Transverse colon (tissue), 4 donors: ENCODE data around the gene APIP. TPM values are rescaled to one million over a fixed set of nuclear protein-coding genes. Genes with fewer than 3 reads are reported as not detected.

Source experiments
- DNase-seq: peaks from one replicate; pipeline ENCODE4 v3.0.0-alpha.2; 2019
- H3K27ac ChIP-seq, 4 donors: fragments of 200-600 bp; sonication (generic); 2 replicates each; pipeline ENCODE4 v1.5.1; 2016 to 2018; ENCODE audit warnings: inconsistent platforms in 4 of 4
- H3K27me3 ChIP-seq: fragments of 200-600 bp; sonication (generic); 2 replicates; pipeline ENCODE4 v1.5.1; 2017; ENCODE audit warnings: inconsistent platforms
- H3K36me3 ChIP-seq, 4 donors: fragments of 200-600 bp; sonication (generic); 2 replicates each; pipeline ENCODE4 v1.5.1; 2017 to 2019; ENCODE audit warnings: inconsistent platforms in 4 of 4
- H3K4me1 ChIP-seq, 4 donors: fragments of 200-600 bp; sonication (generic); 2 replicates each; pipeline ENCODE4 v1.5.1; 2017 to 2020; ENCODE audit warnings: inconsistent platforms in 4 of 4
- H3K4me3 ChIP-seq, 4 donors: fragments of 200-600 bp; sonication (generic); 1 replicate in 1 of 4; 2 replicates in 3 of 4; pipeline versions ENCODE4 v1.5.1 to v1.6.1; 2017 to 2019; ENCODE audit warnings: inconsistent platforms in 4 of 4
- H3K9me3 ChIP-seq, 2 donors: fragments of 200-600 bp; sonication (generic); 2 replicates each; pipeline ENCODE4 v1.5.1; 2017 to 2019; ENCODE audit warnings: inconsistent platforms in 2 of 2
- EP300 ChIP-seq: sonication (generic); formaldehyde crosslinking; IDR thresholded peaks from one replicate; pipeline ENCODE4 v1.6.1; 2017; ENCODE audit warnings: antibody characterized with exemption, low read depth
- POLR2A ChIP-seq: fragments of 450-650 bp; IDR thresholded peaks from one replicate; pipeline ENCODE4 v1.6.1; 2016; ENCODE audit warnings: antibody characterized with exemption, mild to moderate bottlenecking, moderate library complexity
- POLR2AphosphoS5 ChIP-seq, 3 donors: sonication (generic); formaldehyde crosslinking; IDR thresholded peaks; one replicate each; pipeline ENCODE4 v1.6.1; 2016; ENCODE audit warnings: antibody characterized with exemption in 3 of 3
- WGBS, 2 donors: methylation state at CpG; one replicate each; pipeline ENCODE4 v1.1.5; 2018; ENCODE audit warnings: low coverage in 1 of 2; 5-methylcytosine and 5-hydroxymethylcytosine counted together
- in situ Hi-C, 4 donors: fragments of 200-750 bp; cut with MboI; loops; one replicate each; pipeline versions ENCODE4 v1.15.0 to v1.15.1; 2017; ENCODE audit warnings: low sequenced_read_pairs in 3 of 4, low pct_ligation_motif_present in 1 of 4, low pct_unique_long_range_greater_than_20kb in 1 of 4
- intact Hi-C: fragments of 100-400 bp; cut with DNase I; formaldehyde crosslinking; loops from one replicate; pipeline ENCODE4 v1.15.1; 2023; ENCODE audit warnings: low total_unique reads
- total RNA-seq, 4 donors: library from RNA; depleted of rRNA; stranded (reverse); fragments of >200 nt; gene quantifications; one replicate each; pipeline ENCODE4 v1.1.0, GENCODE V29; 2016
- TF ChIP-seq, protein P1 (sequence below), 5 experiments: fragments of 200-600 bp in 3 of 5; fragments of 450-650 bp in 2 of 5; sonication (generic) in 3 of 5; IDR thresholded peaks; 1 replicate in 2 of 5; 2 replicates in 3 of 5; pipeline ENCODE4 v1.5.1; 2016 to 2017; ENCODE audit warnings: antibody characterized with exemption in 5 of 5, inconsistent platforms in 3 of 5, mild to moderate bottlenecking in 2 of 5, moderate library complexity in 1 of 5

APIP gene
- total RNA-seq, 4 donors from 2014 or later = 9.2 to 44.3 (median 14.6) TPM

DNA sequence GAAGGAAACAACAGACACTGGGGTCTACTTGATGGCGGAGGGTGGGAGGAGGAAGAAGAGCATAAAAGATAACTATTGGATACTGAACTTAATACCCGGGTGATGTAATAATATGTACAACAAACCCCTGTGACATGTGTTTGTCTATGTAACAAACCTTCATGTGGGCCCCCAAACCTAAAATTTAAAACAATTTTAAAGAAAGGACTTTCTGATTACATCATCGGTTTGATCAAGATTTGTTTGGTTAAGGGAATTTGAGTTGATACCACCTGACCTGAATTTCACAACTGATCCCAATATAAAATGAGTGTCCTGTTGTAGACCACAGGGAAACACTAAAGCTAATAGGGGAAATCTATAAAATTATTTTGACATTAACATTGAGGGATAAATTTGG is 34.3 kb downstream of the APIP start:
- WGBS, 2 donors = 95 to 96% methylated on average over 3 of the region's 3 CpGs
- TF ChIP-seq, protein P1, sequence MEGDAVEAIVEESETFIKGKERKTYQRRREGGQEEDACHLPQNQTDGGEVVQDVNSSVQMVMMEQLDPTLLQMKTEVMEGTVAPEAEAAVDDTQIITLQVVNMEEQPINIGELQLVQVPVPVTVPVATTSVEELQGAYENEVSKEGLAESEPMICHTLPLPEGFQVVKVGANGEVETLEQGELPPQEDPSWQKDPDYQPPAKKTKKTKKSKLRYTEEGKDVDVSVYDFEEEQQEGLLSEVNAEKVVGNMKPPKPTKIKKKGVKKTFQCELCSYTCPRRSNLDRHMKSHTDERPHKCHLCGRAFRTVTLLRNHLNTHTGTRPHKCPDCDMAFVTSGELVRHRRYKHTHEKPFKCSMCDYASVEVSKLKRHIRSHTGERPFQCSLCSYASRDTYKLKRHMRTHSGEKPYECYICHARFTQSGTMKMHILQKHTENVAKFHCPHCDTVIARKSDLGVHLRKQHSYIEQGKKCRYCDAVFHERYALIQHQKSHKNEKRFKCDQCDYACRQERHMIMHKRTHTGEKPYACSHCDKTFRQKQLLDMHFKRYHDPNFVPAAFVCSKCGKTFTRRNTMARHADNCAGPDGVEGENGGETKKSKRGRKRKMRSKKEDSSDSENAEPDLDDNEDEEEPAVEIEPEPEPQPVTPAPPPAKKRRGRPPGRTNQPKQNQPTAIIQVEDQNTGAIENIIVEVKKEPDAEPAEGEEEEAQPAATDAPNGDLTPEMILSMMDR (IDR thresholded peaks at IDR 0.05) = no peak
- no peak for TF ChIP-seq EP300
- TF ChIP-seq POLR2A = no peak
- no peak for TF ChIP-seq POLR2AphosphoS5 (IDR thresholded peaks at IDR 0.05)
- Histone ChIP-seq H3K9me3 (no peaks in the 10 kb centered on the region), H3K27ac (no peak overlapping the region), H3K27me3 (no peaks in the 10 kb centered on the region), H3K4me1 (peaks cover 0 to 3% (median 0%) of the 10 kb centered on the region in 4 donors), H3K4me3 (no peak overlapping the region), H3K36me3 (peaks cover 0 to 6% (median under 1%) of the 10 kb centered on the region in 4 donors)
- intact Hi-C loops (no loop called here), in situ Hi-C loops (loop anchor here in 2 of 4 donors (10.0 to 25.0 kb wide), 2 partner anchors 295 to 297 kb away; no protein-coding TSS in a partner anchor)
- DNase-seq = no peak

DNA sequence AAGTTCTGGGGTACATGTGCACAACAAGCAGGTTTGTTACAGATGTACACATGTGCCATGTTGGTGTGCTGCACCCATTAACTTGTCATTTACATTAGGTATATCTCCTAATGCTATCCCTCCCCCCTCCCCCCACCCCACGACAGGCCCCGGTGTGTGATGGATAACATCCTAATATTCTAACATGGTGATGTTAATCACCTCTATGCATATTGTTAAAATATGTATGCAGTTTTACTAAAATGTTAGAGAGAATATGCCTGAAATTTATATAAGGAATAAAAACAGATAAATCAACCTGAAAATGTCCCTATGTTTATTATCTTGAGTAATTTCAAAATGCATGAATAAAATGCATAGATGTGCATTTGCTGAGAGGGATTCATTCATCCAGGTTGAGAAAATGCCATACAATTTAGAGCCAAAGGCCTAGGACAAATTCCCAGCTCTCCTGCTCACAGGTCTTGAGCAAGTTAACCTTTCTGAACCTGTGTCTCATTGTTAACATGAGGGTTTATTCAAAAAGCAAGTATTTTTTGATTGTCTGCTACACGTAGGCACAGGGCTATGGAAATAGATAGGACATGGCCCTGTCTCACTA is 38.7 kb downstream of the APIP start:
- TF ChIP-seq, protein P1 (IDR thresholded peaks at IDR 0.05) = no peak
- TF ChIP-seq POLR2AphosphoS5 (IDR thresholded peaks at IDR 0.05) (no peak), EP300 (no peak)
- Histone ChIP-seq H3K27ac (no peak overlapping the region), H3K36me3 (peaks cover 0 to 6% (median under 1%) of the 10 kb centered on the region in 4 donors), H3K4me3 (no peak overlapping the region), H3K9me3 (no peaks in the 10 kb centered on the region), H3K27me3 (no peaks in the 10 kb centered on the region), H3K4me1 (no peaks in the 10 kb centered on the region)
- no peak for DNase-seq
- in situ Hi-C loops (loop anchor here in 1 of 4 donors (25.0 kb wide), 1 partner anchor 290 kb away; no protein-coding TSS in a partner anchor), intact Hi-C loops (no loop called here)
- WGBS, 2 donors = 88 to 96% methylated on average over 3 of the region's 3 CpGs

DNA sequence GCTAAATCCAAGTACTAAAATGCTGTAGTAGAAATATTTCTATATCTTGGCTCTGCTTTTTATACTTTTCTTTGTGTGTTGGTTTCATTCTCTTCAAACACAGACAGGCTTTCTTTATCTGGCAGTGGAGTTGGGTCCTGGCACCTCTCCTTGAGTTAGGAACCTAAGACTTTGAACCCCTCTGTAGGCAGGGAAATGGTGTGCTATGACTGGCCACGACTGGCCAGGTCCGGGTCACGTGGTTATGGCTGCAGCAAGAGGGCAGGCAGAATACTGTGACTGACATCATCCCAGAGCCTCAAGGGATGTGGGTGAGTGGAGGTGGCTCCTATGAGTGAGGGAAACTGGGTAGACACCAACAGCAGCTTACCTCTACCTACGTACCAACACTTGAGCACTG is 42.0 kb downstream of the APIP start:
- Histone ChIP-seq H3K27ac (no peak overlapping the region), H3K36me3 (no peaks in the 10 kb centered on the region), H3K4me3 (no peak overlapping the region), H3K4me1 (no peaks in the 10 kb centered on the region), H3K27me3 (no peaks in the 10 kb centered on the region), H3K9me3 (no peaks in the 10 kb centered on the region)
- intact Hi-C loops = no loop called here
- TF ChIP-seq POLR2A (no peak), POLR2AphosphoS5 (IDR thresholded peaks at IDR 0.05) (no peak), EP300 (no peak)
- TF ChIP-seq, protein P1 (IDR thresholded peaks at IDR 0.05) = no peak
- WGBS, 2 donors = 100% methylated on average over 4 of the region's 4 CpGs
- in situ Hi-C loops = no loop called here
- no peak for DNase-seq

DNA sequence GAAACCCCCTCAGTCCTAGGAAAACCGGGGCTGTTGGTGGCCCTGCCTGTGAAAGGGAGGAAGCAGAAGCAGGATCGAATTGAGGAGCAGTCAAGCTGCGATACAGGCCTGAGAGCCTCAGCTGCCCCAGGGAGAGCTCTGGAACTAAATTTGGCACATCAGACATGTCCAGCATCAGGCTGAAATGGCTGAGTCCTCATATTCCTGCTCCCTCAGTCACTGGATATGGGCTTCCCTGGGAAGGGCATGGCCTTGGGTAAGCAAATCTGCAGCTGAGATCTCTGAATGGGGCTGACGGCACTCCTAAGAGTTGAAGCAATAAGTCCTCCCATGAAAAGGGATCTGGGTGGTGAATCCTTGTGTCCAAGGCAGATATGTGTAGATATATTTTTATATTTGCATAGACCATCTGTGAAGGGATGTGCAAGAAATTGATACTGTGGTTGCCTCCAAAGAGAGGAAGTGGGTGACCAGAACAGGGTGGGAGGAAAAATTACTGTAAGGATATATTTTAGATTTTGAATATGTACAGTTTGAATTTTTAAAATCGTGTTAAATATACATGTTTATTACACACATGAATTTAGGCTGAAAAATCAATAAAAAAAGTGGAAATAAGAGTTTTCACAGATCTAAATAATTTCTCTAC is 45.5 kb downstream of the APIP start:
- 87 to 100% methylated on average over 1 to 5 of the region's 5 CpGs for WGBS, 2 donors
- peaks cover 0 to under 1% (median 0%) of the 10 kb centered on the region in 4 donors for H3K4me1 ChIP-seq
- no peaks in the 10 kb centered on the region for H3K9me3 ChIP-seq
- H3K36me3 ChIP-seq = no peaks in the 10 kb centered on the region
- no peak overlapping the region for H3K4me3 ChIP-seq
- TF ChIP-seq EP300 (no peak), POLR2AphosphoS5 (IDR thresholded peaks at IDR 0.05) (no peak), POLR2A (no peak)
- TF ChIP-seq, protein P1 (IDR thresholded peaks at IDR 0.05) = no peak
- no peak overlapping the region for H3K27ac ChIP-seq
- DNase-seq = no peak
- intact Hi-C loops = no loop called here
- H3K27me3 ChIP-seq = no peaks in the 10 kb centered on the region
- in situ Hi-C loops = no loop called here
